Measurements from ENCODE around the gene ALPP.
"Not testable (repeated sequence)": the region's sequence is repeated elsewhere in the genome, so short reads cannot be mapped to it uniquely, and the experiment has no call there.

The ALPP gene

GRCh38 chr2:232364806-232365594 is 13.6 kb upstream of the ALPP start:
- DNase-seq: not testable (repeated sequence)

- DNase-seq: no peak
These were observed 12.8 kb upstream of the ALPP start for GRCh38 chr2:232365621-232366321.

GRCh38 chr2:232366461-232366860 is 12.1 kb upstream of the ALPP start:
- not testable (repeated sequence) for DNase-seq

- no peak for DNase-seq
These were observed 11.5 kb upstream of the ALPP start for GRCh38 chr2:232367016-232367415.

- DNase-seq: no peak
These were observed 10.8 kb upstream of the ALPP start for GRCh38 chr2:232367591-232368233.

- DNase-seq: no peak
These were observed 10.2 kb upstream of the ALPP start for GRCh38 chr2:232368311-232368731.

- DNase-seq: no peak
These were observed 9.2 kb upstream of the ALPP start for GRCh38 chr2:232369126-232369951.

GRCh38 chr2:232370007-232370406 is 8.5 kb upstream of the ALPP start:
- DNase-seq: not testable (repeated sequence)

- no peak for DNase-seq
These were observed 6.0 kb upstream of the ALPP start for GRCh38 chr2:232372231-232373208.

- no peak for DNase-seq
These were observed 4.2 kb upstream of the ALPP start for GRCh38 chr2:232374356-232374755.

GRCh38 chr2:232375164-232375563 is 3.4 kb upstream of the ALPP start:
- DNase-seq: no peak

- DNase-seq: no peak
These were observed 2.3 kb upstream of the ALPP start for GRCh38 chr2:232376260-232376659.

- DNase-seq: no peak
These were observed 1.8 kb upstream of the ALPP start for GRCh38 chr2:232376713-232377112.

GRCh38 chr2:232377319-232377718 is 1.2 kb upstream of the ALPP start:
- no peak for DNase-seq

- DNase-seq: no peak
These were observed 463 bp upstream of the ALPP start for GRCh38 chr2:232377841-232378734.

GRCh38 chr2:232379610-232380590 is 1.3 kb downstream of the ALPP start:
- DNase-seq: not testable (repeated sequence)

- not testable (repeated sequence) for DNase-seq
These were observed 2.9 kb downstream of the ALPP start for GRCh38 chr2:232381204-232382031.
